HepG2 (cell line): ENCODE measurements around the gene AKAP14. TPM values are rescaled to one million over a fixed set of nuclear protein-coding genes. Genes with fewer than 3 reads are reported as not detected.

ENCODE experiments used
- ATF3 ChIP-seq: sonication (generic); formaldehyde crosslinking; IDR thresholded peaks from 2 replicates; pipeline ENCODE4 v1.4.0; 2020; ENCODE audit warnings: missing genetic modification reagents
- FOXK1 ChIP-seq: sonication (generic); formaldehyde crosslinking; IDR thresholded peaks from 2 replicates; pipeline ENCODE4 v1.4.0; 2020; ENCODE audit warnings: low read depth, missing genetic modification reagents, borderline replicate concordance
- GPBP1L1 ChIP-seq: sonication (generic); formaldehyde crosslinking; IDR thresholded peaks from 2 replicates; pipeline ENCODE4 v1.5.0; 2020; ENCODE audit warnings: mild to moderate bottlenecking, missing genetic modification reagents
- IKZF1 ChIP-seq: fragments of 450-650 bp; IDR thresholded peaks from 2 replicates; pipeline ENCODE4 v1.7.1; 2016
- NPAS2 ChIP-seq: sonication (generic); formaldehyde crosslinking; IDR thresholded peaks from 2 replicates; pipeline ENCODE4 v1.8.0; 2022; ENCODE audit warnings: mild to moderate bottlenecking, missing genetic modification reagents, borderline replicate concordance
- RXRB ChIP-seq: IDR thresholded peaks from 2 replicates; pipeline ENCODE4 v1.6.1; 2016; ENCODE audit warnings: borderline replicate concordance, missing genetic modification reagents, missing compliant biosample characterization
- SMARCC2 ChIP-seq: fragments of 450-650 bp; IDR thresholded peaks from 2 replicates; pipeline ENCODE4 v1.6.1; 2017; ENCODE audit warnings: antibody characterized with exemption, mild to moderate bottlenecking
- TAF1 ChIP-seq: sonication (generic); formaldehyde crosslinking; IDR thresholded peaks from 2 replicates; pipeline ENCODE4 v1.4.0; 2020; ENCODE audit warnings: missing genetic modification reagents
- TBX3 ChIP-seq: fragments of 450-650 bp; IDR thresholded peaks from 2 replicates; pipeline ENCODE4 v1.6.1; 2017; ENCODE audit warnings: antibody characterized with exemption, mild to moderate bottlenecking, inconsistent platforms, borderline replicate concordance
- TIGD3 ChIP-seq: sonication (generic); formaldehyde crosslinking; IDR thresholded peaks from 2 replicates; pipeline ENCODE4 v1.5.1; 2020; ENCODE audit warnings: mild to moderate bottlenecking, missing genetic modification reagents, borderline replicate concordance
- TRIM24 ChIP-seq: sonication (generic); formaldehyde crosslinking; IDR thresholded peaks from 2 replicates; pipeline ENCODE4 v1.8.0; 2022; ENCODE audit warnings: mild to moderate bottlenecking, missing genetic modification reagents
- ZBTB14 ChIP-seq: sonication (generic); formaldehyde crosslinking; IDR thresholded peaks from 2 replicates; pipeline ENCODE4 v1.4.0; 2020; ENCODE audit warnings: missing genetic modification reagents
- ZFP37 ChIP-seq: sonication (generic); formaldehyde crosslinking; IDR thresholded peaks from 2 replicates; pipeline ENCODE4 v1.4.0; 2020; ENCODE audit warnings: missing genetic modification reagents, borderline replicate concordance
- ZNF326 ChIP-seq: sonication (generic); formaldehyde crosslinking; IDR thresholded peaks from 2 replicates; pipeline ENCODE4 v1.4.0; 2020; ENCODE audit warnings: missing genetic modification reagents, borderline replicate concordance
- ZNF460 ChIP-seq: sonication (generic); formaldehyde crosslinking; IDR thresholded peaks from 2 replicates; pipeline ENCODE4 v1.5.1; 2020; ENCODE audit warnings: missing genetic modification reagents, mild to moderate bottlenecking, borderline replicate concordance
- ZNF574 ChIP-seq: sonication (generic); formaldehyde crosslinking; IDR thresholded peaks from 2 replicates; pipeline ENCODE4 v1.4.0; 2020; ENCODE audit warnings: missing genetic modification reagents
- ZNF615 ChIP-seq: sonication (generic); formaldehyde crosslinking; IDR thresholded peaks from 2 replicates; pipeline ENCODE4 v1.5.0; 2020; ENCODE audit warnings: mild to moderate bottlenecking, missing genetic modification reagents, borderline replicate concordance
- ZNF724P ChIP-seq: sonication (generic); formaldehyde crosslinking; IDR thresholded peaks from 2 replicates; pipeline ENCODE4 v1.8.0; 2022; ENCODE audit warnings: missing genetic modification reagents, borderline replicate concordance
- ZNF792 ChIP-seq: IDR thresholded peaks from 2 replicates; pipeline ENCODE4 v1.6.1; 2016
- ZXDC ChIP-seq: sonication (generic); formaldehyde crosslinking; IDR thresholded peaks from 2 replicates; pipeline ENCODE4 v1.5.0; 2020; ENCODE audit warnings: mild to moderate bottlenecking, missing genetic modification reagents
- polyA plus RNA-seq, 8 experiments: library from polyadenylated mRNA; depleted of rRNA in 3 of 8; stranded (reverse) in 7 of 8; unstranded in 1 of 8; fragments of >200 nt; fragmentation: Illumina TruSeq in 4 of 8; extraction: Trizol in 4 of 8; gene quantifications; 2 replicates each; pipeline versions ENCODE4 v1.2.1 to v1.2.3, GENCODE V29; 2011 to 2016; ENCODE audit warnings: low read depth in 4 of 8, missing spikeins in 1 of 8, mixed read lengths in 1 of 8; ENCODE audit not compliant: insufficient read depth in 1 of 8
- total RNA-seq, 5 experiments: library from RNA; depleted of rRNA; stranded (reverse); fragments of >200 nt; fragmentation: Illumina TruSeq; extraction: Trizol; gene quantifications; 2 replicates each; pipeline ENCODE4 v1.2.3, GENCODE V29; 2016; ENCODE audit warnings: low read depth in 1 of 5

Gene AKAP14
- total and polyA plus RNA-seq, 2 of the 13 experiments (the other 11 are each of a cell fraction or from before 2014, with no cell fraction given): 0.20 to 1.7 TPM

GRCh38 chrX:119943185-119943988 is 47.7 kb downstream of the AKAP14 start, which contains the start of gene NKAP (continued):
- TF ChIP-seq GPBP1L1 (CRISPR knock-in tag) (no peak), SMARCC2 (no peak), TBX3 (no peak), ZNF724P (CRISPR knock-in tag) (no peak), TIGD3 (CRISPR knock-in tag) (no peak), FOXK1 (CRISPR knock-in tag) (peak; percentile 100), ZNF615 (CRISPR knock-in tag) (no peak), ZNF326 (no peak), ZNF574 (CRISPR knock-in tag) (peak; percentile 84), ZXDC (CRISPR knock-in tag) (0 out of 2 replicates have a peak, but pooled peaks have one; percentile 57), IKZF1 (no peak), NPAS2 (CRISPR knock-in tag) (no peak), TAF1 (peak; percentile 80), ZNF460 (CRISPR knock-in tag) (no peak), ZFP37 (CRISPR knock-in tag) (no peak), ZBTB14 (CRISPR knock-in tag) (no peak), TRIM24 (CRISPR knock-in tag) (no peak), RXRB (peak; percentile 53; the same call in 1 of the 2 replicates), ZNF792 (CRISPR knock-in tag) (no peak), ATF3 (no peak)
